Stimulated activated CD4-positive, alpha-beta T cell treated with anti-CD3 and anti-CD28 coated beads, Interleukin-1b, Interleukin-23, amount 100 ng/mL, for 48 hours (primary cell): ENCODE results near the gene KCTD5.

Source experiments
- DNase-seq: peaks from one replicate; pipeline ENCODE4 v3.0.0-alpha.2; 2020

Gene KCTD5

DNA sequence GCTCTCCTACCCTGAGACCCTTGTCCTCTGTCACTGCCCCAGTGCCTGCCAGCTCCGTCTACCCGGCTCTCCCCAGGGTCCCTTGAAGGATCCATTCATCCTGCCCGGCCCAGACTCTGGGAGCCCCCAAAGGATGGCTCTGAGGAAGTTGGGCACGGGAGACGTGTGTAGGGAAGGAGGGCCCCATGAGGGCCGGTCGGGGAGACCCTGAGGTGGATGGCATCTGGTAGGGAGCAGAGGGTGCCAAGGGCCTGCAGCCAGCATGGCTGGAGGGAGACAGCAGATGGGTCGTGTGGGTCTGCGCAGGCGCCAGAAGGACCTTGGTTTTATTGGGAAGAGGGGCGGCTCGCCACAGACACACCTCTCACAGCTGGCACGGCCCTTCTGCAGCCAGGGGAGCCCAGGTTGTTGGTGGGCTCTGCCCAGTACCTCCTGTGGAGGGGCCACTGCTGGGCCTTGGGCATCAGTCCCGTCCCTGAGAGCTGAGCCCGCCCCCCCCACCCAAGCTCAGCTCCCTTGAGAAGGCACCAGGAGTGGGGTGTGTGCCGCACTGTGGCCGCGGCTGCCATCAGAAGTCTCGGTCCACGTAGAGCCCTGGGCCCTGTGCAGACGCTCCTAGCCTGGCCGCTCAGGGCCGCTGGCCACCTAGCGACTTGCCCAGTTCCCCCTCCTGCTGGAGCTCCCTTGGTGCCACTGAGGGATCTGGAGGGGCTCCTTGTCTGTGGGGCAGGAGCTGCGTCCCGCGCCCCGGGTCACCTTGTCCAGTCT lies 16.0 kb downstream of the KCTD5 start:
- no peak for DNase-seq

DNA sequence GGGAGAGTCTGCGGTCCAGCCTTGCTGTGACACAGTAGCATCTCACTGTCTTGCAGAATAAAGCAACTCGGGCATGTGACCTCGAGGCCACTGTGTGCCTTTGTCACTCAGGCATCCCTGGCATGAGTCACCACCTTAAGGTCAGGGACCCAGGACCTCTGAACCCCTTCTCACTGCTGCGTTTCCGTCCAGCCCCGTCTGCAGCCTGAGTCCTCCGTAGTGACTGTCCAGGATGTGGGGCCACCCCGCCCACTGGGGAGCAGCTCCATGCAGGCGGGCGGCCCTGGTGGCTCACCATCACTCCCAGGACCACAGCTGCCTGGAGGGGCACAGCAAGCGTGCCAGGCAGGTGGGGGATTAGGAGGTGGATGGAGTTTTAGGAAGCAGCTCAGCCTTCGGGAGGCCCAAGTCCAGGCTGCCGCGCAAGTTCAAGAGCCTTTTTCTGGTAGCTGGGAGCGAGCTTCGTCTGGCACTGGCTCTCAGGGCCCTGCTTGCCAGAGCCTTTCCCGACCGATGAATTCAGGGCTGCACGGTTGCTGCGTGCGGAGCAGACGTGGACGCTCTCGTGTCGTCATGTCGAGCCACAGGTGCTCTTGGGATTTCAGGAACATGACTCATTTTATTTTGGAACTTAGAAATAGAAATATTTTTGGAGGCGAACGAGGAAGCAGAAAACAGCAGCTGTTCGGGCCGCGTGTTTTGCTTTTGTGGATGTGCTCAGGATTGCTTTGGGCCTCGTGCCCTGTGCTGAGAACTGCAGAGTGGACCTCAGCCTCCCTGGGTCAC lies 16.8 kb downstream of the KCTD5 start:
- DNase-seq: no peak

DNA sequence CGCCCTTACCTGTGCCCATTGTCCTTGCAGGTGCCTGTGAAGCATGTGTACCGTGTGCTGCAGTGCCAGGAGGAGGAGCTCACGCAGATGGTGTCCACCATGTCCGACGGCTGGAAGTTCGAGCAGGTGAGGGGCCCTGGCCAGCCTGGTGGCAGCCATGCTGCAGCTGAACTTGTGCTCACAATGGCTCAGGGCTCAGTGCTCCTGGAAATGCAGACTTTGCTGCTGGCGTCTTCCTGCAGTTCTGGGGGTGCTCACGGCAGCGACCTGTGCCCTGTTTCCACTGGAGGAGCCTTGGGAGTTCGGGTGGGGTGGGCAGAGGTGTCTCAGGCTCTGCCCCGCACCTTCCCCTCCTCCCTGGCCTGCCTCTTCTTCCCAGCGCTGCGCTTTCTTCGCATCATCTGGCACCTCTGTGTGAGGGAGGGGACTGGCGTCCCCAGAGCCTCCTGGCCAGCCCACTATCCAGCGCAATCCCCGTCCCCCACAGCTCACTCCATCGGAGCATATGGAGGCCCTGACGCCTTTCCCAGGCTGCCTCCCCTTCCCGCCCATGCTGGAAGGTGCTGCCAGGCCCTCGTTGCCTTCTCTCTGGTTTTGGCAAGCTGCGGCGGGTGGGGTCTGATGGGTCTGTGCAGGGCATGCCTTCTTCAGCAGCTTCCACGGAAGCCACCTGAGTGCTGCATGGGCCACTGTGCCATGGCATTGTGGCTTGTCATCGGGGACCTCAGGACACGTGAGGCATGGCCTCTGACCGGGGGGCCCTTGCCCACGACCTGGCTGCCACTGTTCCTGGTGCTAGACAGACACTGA lies 17.7 kb downstream of the KCTD5 start:
- no peak for DNase-seq

DNA sequence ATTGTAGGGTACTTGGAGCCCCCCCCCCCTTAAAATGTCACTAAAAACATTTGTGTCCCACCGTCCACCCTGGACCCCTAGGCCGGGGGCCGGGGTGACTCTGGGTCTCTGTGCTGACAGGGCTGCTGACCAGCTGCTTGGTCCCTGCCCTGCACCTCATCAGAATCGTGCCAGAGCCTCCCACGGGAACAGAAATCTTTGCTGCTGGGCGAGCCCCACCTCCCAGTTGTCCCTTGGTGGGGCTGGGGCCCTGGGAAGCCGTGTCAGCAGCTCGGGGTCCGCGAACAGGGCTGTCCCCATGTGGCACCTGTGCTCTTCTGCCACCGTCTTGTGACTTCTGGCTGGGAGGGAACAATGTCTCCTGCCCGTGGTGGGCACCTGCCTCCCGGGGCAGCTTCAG lies 18.5 kb downstream of the KCTD5 start:
- DNase-seq: no peak

DNA sequence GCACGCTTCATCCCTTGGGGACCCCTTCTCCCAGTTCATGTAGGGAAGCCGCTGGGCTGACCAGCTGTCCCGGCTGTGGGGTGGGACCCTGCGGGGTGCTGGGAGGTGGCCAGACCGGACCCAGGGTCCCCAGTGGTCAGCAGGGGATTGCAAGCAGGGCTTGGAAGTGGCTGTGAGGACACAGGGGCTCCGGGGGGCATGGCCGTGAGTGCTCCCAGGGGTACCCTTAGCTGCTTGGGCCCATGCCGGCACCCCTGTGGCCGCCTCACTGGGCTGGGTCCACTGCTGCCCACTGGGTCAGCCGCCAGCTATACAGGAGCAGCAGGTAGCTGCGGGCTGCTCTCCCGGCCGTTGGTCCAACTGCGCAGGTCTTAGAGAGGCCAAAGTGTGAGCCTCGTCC lies 18.9 kb downstream of the KCTD5 start:
- no peak for DNase-seq

DNA sequence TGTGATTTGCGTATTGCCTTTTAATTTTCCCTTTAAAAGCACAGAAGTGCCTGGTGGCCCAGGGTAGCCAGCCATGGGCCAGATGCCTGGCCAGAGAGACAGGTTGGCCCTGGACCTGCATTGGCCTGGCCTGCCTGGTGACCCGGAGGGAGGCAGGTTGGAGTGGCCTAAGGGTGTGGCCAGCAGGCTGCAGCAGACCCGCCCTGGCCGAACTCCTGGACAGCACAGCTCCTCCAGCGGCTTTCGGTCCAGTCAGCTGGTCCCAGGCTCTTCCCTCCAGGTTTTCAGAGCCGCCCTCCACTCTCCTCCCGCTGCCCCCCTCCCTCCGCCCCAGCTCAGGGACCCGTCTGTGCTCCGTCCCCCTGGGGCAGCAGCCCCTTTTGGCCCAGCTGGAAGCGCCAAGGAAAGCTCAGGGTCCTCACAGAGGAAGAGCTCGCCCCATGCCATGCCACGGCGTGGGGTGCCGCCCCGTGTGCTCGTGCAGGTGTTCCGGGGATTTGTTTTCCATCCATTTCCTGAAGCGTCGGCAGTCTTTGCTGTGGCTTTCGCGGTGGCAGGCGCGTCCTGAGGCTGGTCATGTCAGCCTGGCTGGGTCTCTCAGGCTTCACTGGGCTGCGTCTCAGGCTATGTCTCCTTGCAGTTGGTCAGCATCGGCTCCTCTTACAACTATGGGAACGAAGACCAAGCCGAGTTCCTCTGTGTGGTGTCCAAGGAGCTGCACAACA lies 19.6 kb downstream of the KCTD5 start:
- DNase-seq: no peak

DNA sequence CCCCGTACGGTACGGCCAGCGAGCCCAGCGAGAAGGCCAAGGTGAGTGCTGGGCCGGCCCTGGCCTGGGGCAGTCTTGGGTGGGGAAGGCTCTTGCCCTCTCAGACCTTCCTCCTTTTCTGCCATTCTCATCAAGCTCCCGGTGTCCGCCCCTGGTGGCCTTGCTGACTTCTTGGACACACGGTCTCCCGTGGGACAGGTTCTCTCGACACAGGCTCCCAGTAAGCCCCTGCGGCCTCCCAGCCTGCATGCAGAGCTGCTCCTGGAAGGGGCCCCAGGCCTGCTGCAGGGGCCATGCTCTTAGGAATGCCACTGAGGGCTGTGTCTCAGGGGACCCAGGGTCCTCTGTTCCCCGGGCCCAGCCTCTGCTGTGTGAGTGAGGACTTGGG lies 20.1 kb downstream of the KCTD5 start:
- no peak for DNase-seq

DNA sequence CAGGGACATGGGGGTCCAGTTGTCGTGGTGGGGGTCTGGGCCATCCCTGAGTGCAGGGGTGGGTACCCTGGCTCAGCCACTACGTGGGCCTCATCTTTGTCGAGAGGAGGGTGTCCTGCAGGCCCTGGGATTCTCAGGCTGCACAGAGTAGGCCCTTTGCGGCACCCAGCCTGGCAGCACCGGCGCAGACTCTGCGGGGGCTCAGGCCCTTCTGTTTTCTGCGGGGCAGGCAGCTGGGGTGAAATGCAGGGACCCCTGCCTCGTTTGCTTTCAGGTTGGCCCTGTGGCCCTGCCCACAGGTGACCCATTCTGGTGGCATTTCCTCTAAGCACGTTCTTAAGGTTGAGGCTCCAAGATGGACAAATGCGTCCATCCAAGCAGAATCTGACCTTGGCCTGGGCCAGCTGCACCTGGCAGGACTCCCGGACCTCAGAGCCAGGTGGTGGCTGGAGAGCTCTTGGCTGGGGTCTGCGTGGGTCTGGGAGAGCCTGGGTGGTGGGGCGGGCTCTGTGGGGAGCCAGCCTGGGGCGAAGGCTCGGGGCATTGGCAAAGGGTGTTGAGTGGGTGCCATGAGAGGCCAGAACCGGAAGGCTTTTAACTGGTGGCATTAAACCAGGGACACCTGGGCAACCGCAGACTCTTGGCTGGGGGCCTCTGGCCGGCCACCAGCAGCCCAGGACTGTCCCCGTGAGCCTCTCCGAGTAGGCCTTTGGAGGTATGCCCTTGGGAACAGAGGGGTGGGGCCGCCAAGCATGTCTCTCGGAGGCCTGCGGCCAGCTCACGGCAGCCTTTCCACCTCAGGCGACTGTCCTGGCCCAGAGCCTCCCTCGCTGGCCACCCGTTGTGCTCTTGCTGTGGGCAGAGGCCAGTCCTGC lies 20.8 kb downstream of the KCTD5 start:
- DNase-seq: no peak

DNA sequence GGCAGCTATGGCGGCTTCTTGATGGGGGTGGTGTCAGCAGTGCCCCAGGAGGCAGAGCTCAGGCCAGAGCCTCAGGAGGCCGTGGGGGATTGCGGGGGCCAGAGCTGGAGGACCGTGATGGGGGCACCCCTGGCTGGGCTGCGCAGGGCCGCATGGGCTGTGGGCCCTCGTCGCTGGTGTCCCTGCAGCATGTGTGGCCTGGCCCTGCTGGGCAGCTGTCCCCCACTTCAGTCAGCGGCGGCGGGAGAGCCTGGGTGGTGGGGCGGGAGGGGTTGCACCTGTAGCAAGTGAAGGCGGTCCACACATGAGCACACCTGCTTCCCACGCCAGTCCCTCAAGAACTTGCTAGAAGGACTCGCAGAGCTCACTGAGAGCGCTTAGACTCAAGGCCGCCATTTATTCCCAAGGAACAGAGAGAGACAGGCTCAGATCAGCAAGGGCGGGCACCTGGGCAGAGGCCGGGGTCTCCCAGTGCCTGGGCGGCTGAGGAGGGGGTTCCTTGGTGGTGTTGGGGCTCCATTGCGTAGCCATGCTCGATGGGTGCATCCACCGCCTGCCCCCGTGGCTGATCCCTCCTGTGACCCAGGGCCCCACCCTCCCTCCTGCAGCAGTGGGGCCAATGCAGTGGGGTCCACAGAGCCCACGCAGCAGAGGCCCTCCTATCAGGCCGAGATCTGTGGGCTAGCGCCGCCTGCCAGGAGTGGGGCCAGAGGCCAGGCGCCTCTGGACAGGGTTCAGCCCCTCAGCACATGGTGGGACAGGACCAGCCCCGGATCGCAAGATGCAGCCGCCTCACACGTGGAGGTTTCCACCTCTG lies 22.1 kb downstream of the KCTD5 start:
- no peak for DNase-seq

DNA sequence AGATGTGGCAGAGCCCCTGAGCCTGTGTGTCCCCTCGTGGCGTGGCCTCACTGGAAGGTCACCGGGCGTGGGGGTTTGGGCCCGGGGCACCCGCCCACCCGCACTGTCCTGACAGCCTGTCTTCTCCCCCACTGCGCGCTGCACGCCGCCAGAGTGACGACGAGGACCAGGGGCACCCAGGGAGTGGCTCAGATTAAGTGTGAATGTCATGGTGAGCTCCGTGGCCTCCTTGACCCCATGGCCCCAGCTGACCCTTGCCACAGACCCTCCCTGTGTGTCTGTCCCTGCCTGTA lies 22.6 kb downstream of the KCTD5 start:
- DNase-seq: no peak

DNA sequence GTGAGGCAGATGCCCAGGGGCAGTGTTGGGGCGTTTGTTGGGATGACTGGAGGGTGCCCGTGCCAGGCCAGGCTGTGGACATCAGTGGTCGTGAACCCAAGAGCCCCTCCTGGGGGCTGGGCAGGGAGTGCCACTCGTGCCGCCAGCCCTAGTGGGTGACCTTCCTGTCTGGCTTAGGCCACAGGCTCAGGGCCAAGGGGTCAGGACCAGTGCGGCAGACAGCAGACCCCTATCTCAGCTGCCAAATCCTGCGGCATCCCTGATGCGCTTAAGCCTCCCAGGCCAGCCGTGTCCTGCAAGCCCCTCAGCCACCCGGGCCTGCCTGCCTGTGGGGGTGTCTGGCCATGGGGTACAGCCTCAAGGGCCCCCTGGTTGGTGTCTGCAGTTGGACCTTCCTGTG lies 23.0 kb downstream of the KCTD5 start:
- DNase-seq: no peak

DNA sequence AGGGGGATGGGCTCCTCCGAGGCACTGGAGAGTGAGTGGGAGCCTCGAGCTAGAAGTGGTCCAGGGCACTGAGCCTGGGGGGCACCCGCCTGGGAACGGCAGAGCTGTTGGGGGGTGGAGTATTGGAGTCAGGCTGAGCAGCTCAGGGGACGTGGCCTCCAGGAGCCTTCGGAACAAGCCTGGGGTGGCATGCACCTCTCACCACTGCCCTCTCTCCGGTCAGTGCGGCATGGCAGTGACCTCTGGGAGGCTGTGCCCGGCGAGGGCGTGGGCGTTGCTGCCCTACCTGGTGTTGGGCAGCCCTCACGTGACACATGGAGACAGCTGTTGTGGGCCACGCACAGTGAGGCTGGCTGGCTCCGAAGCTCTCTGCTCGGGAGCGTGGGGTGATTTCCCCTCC lies 23.8 kb downstream of the KCTD5 start:
- no peak for DNase-seq

DNA sequence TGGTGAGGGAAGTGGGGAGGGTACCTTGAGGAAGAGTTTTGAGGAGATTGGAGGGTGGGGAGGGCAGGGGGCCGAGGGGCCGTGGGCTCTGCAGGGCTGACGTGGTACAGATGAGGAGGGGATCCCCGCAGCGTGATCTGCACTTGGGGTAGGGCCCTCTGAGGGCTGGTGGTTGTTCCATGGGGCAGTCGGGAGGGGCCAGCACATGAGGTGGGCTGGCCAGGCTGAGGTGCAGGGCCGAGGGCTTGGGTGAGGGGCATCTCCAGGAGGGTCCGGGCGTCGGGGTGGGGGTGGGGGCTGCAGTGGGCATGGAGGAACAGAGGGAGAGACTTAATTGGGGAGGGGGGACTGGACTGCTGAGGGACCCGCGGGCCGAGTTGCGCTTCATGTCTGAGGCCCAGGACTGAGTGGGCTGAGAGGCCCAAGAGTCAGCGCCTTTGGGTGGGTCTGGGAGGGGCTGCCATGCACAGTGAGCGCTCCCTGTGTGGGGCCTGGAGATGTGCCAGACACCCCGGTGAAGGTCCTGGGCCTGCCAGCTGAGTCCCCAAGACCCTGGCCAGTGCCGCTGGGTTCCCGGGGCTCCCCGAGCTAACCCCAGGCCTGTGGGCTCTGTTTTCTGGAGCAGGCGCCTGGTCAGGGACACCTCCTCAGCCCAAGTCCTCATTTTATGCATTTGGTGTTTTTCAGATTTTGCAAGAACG lies 24.4 kb downstream of the KCTD5 start:
- no peak for DNase-seq

DNA sequence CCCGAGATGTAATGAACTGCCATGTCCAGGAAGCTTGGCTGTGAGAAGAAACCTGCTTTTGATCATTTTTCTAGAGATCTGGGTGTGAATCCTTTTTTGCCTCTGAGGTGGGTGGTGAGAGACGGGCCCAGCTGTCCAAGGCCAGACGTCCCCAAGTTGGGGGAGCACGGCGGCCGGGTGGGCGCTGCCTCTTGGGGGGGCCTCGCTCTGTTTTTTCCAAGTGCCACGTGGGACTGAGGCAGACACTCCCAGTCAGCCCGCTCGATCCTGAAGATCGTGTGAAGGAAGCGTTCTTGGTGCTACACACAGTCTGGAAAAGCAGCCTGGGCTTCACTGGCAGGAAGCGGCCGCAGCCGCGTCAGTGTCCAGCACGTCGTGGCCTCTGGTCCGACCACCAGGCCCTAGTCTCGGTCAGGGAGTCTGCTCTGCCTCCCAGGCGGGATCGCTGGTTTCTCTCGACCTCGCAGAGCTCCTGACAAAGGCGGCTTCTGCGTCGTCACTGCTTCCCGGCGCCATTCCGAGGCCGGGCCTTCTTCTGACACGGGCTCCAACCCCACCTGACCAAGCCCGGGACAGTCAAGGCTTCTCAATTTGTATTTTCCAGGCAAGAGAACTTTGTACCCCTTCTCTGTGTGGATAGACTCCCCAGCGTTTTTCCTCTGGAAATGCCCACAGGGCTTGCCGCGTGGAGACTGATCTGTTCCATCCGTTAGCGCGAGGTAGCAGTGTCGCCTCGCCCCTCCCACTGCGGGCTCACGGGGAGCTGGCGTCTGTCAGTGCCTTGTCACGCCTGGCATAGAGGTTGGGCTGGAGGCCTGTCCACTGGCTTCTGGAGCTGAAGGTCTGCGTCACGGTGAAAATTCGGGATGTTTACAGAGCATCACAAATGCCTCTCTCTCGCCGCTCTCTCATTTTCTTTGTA lies 25.3 kb downstream of the KCTD5 start:
- no peak for DNase-seq

DNA sequence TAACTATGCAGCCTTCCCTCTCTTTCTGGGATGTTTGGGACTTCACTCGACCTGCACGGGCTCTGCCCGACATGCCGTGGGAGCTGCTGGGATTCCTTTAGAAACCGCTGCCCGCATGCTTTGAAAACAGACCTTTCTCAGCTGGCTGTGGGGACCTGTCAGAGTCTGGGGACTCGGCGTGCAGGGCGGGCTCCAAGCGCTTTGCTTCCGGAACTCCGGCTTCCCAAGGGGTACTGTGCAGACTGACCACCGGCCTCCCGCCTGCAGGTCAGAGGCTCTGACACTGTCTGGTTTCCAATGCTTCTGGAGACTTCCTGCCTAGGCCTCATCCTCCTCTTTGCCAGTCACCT lies 25.9 kb downstream of the KCTD5 start:
- DNase-seq: no peak

DNA sequence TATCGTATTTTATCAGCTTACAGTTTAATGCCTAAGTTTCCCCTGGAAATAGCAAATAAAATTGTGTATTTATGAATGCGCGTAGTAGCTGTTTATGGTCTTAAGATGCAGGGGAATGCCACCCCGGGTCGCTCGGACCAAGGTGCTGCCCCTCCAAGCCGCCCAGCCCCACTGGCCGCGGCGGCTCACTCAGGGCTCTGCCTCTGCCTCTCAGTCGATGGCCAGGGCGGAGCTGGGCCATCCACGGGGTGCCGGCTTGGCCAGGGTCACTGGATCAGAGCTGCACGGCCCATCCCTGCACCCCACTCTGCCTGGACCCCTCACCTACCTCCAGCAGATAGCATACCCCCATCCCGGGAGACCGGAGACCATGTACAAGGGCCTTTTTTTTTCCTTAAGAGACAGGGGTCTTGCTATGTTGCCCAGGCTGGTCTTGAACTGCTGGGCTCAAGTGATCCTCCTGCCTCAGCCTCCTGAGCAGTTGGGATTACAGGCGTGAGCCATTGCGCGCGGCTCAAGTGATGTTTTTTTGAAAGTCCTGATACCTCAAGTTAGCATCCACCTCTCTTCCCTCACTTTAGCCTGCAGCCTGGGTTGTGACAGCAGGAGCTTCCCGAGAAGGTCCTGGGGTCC lies 26.7 kb downstream of the KCTD5 start:
- no peak for DNase-seq

DNA sequence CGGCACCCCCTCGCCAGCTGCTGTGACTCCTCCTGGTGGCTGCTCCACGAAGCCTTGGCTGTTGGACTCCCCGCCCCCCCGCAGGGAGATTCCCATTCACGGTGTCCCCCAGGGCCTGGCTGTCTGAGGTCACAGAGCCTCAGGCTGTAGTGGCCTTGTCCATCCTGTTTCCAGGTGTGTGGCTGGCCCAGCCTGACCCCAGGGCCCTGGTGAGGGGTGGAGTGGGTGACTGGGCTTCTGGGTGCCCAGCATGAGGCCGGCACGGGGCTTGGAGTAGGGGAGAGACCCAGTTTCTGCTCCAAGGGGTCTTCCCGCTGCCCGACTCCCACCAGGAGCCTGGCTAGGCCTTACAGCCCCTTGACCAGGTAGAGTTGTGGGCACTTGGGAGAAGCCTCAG lies 27.3 kb downstream of the KCTD5 start:
- no peak for DNase-seq

DNA sequence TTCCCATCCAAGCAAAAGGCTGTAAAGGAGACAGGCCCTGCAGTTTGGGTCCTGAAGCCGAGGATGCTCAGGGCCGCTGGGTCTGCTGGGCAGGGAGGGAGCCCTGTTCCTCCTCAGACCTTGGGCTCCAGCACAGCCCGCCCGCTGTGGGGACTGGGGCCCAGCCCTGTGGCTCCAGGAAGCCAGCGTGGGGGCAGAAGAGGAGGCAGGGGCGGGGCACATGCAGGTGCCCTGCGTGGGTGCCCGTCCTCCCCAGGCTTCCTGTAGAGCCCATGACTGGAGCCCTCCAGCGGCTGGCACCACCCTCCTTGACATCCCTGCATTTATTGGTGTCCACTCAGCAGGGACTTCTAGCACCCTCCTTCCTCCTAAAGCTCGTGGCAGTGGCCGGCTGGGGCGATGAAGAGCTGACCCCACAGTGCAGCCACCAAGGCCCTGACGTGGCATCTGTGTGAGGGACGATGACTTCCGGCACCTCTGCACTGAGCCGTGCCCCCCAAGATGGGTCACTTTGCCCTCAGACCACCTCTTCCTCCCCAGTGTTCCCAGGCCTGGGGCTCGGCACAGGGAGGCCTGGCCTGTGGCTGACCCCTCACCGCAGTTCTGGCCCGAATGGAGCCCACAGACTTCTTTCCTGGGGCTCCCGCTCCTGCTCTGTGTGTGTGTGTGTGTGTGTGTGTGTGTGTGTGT lies 27.8 kb downstream of the KCTD5 start:
- no peak for DNase-seq
